GM13977 (cell line): Measurements from ENCODE around the gene CCNT1.
"Not testable (repeated sequence)": the region's sequence is repeated elsewhere in the genome, so short reads cannot be mapped to it uniquely, and the experiment has no call there.

ENCODE experiments used
- DNase-seq: peaks from one replicate; pipeline ENCODE4 v3.0.0; 2012; ENCODE audit warnings: low spot score
- CTCF ChIP-seq: IDR thresholded peaks from 2 replicates; pipeline ENCODE4 v1.5.1; 2012; ENCODE audit warnings: mild to moderate bottlenecking, control low read depth; ENCODE audit not compliant: insufficient read depth; ENCODE audit errors: extremely low read depth, missing control alignments
- in situ Hi-C: fragments of 300-500 bp; cut with MboI; formaldehyde crosslinking; loops from one replicate; pipeline ENCODE4 v1.12.0; 2022; ENCODE audit warnings: low sequenced_read_pairs, low pct_unique_long_range_greater_than_20kb, mixed read lengths, inconsistent platforms; ENCODE audit not compliant: unreplicated experiment

Gene CCNT1

DNA sequence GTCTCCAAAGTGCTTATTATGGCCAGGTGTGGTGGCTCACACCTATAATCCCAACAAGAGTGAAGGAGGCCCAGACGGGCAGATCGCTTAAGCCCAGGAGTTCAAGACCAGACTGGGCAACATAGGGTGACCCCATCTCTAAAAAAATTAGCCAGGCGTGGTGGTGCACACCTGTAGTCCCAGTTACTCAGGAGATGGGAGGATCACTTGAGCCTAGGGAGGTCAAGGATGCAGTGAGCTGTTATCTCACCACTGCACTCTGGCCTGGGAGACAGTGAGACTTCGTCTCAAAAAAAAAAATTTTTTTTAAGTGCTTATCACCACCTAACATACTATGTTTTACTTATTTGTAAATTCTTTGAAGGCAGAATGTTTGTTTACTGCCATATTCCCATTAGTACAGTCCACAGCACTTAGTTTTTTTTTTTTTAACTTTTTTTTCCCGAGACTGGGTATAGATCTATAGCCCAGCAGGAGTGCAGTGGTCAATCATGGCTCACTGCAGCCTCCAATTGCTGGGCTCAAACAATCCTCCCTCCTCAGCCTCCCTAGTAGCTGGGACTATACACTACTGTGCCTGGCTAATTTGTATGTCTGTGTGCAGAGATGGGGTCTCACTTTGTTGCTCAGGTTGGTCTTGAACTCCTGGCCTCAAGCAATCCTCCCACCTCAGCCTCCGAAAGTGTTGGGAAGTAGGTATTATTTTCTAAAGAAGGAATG, 29.7 kb downstream of the CCNT1 start:
- DNase-seq, result no peak
- in situ Hi-C loops, result no loop called here
- no peak for TF ChIP-seq CTCF

GRCh38 chr12:48686037-48686595, 30.4 kb downstream of the CCNT1 start:
- TF ChIP-seq CTCF, result no peak
- in situ Hi-C loops, result no loop called here
- DNase-seq, result no peak

DNA sequence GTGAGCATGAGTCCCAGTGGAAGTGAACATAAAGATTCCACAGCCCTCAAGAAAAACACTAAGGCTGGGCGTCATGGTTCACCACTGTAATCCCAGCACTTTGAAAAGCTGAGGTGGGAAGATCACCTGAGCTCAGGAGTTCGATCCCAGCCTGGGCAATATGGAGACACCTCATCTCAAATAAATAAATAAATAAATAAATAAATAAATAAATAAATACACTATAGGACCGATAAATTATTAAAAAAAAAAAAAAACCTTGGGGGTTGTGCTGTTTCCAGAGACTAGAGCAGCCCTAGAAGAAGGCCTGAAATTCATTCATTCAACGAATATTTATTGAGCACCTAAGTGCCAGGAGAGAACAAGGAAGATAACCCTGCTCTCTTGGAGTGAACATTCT, 33.0 kb downstream of the CCNT1 start:
- no peak for DNase-seq
- no peak for TF ChIP-seq CTCF
- in situ Hi-C loops, result no loop called here

GRCh38 chr12:48682927-48683326, 33.6 kb downstream of the CCNT1 start:
- DNase-seq, result no peak
- in situ Hi-C loops, result no loop called here

DNA sequence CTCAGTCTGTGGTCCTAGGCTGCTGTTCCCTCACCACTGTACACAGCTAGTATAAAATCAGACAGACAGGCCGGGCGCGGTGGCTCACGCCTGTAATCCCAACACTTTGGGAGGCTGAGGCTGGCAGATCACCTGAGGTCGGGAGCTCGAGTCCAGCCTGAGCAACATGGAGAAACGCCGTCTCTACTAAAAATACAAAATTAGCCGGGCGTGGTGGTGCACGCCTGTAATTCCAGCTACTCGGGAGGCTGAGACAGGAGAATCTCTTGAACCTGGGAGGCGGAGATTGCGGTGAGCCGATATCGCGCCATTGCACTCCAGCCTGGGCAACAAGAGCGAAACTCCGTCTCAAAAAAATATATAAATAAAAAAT, 34.0 kb downstream of the CCNT1 start:
- in situ Hi-C loops, DNase-seq: not testable (repeated sequence)

More at GRCh38 chr12:48682927-48683326, 33.6 kb downstream of the CCNT1 start:
- no peak for TF ChIP-seq CTCF

GRCh38 chr12:48681710-48682532, 34.6 kb downstream of the CCNT1 start, which contains the start of gene KANSL2:
KANSL2 (minus strand) TSS chr12:48682238; CDS start chr12:48681632, 606 bp downstream.
- no peak for TF ChIP-seq CTCF

GRCh38 chr12:48681399-48681709, 35.2 kb downstream of the CCNT1 start:
- DNase-seq, result peak; percentile 25
- no peak for TF ChIP-seq CTCF
- in situ Hi-C loops, result no loop called here

More at GRCh38 chr12:48681710-48682532, 34.6 kb downstream of the CCNT1 start, which contains the start of gene KANSL2:
- in situ Hi-C loops, result no loop called here
- peak; percentile 98 for DNase-seq
